GM20000 (cell line): ENCODE results near the gene MRPL4.

Experiments used
- DNase-seq: peaks from one replicate; pipeline ENCODE4 v3.0.0; 2012; ENCODE audit warnings: low spot score
- CTCF ChIP-seq: IDR thresholded peaks from 2 replicates; pipeline ENCODE4 v1.5.1; 2012; ENCODE audit warnings: mild to moderate bottlenecking, control low read depth; ENCODE audit errors: extremely low read depth, missing control alignments

Gene MRPL4

DNA sequence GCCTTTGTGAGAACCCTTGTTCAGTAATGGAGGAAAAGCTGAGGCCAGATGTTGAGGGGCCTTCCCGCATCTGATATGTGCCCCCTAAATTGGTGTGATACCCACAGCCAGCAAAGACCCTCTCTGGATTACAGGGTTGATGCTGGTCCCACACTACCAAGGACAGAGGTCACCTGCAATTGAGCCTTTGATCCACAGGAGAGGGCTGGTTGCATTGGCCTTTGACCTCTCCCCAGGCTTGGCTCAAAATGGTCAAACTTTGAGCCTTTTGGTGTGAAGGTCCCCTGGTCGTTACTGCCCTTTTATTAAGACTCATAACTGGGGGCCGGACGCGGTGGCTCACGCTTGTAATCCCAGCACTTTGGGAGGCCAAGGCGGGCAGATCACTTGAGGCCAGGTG lies 8.4 kb upstream of the MRPL4 start:
- TF ChIP-seq CTCF: no peak
- DNase-seq: no peak

DNA sequence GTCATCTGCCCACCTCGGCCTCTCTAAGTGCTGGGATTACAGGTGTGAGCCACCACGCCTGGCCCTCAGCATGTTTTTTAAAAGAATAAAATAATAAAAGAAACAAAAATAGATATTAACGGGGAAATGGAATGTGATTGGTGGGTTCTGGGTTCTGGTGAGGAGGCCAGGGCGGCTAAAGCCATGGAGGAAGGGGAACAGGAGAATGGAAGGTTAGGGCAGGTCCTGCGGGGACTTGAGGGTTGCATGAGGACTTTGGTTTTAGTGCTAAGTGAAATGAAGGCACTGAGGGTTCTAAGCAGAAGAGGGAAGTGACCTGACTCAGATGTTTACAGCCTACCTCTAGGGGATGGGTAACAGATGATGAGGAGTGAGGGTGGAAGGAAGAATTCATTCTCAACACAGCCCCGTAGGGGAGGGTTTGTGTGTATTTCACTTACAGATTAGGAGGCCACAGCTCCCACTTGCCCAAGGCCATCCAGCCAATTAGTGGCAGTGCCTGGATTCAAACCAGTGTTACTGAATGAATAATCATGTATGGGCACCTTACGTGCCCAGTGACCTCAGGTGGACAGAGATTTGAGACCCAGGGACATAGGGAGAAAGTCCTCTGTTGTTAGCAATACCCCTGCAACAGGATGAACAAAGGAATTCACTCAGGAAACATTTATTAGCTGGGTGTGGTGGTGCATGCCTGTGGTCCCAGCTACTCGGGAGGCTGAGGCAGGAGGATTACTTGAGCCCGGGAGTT lies 6.7 kb upstream of the MRPL4 start:
- no peak for TF ChIP-seq CTCF
- no peak for DNase-seq

GRCh38 chr19:10246511-10246910 lies 5.5 kb upstream of the MRPL4 start:
- no peak for DNase-seq
- TF ChIP-seq CTCF: no peak

DNA sequence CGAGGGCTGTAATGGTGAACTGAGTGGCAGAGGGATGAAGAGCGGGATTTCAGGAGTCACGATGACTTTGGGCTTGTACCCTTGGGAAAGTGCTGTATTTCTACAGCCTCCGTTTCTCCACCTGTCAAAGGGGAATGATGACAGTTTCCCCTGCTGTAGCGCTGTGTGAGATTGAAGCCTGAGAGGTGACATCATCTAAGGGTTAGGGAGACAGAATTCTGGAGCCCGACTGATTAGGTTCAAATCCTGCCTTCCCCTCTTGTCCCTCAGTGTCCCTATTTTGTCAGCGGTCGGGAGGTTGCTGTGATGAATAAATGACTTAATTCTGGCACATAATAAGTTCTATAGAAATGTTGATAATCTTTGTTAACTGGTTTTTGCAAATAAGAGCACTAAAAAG lies 693 bp downstream of the MRPL4 start:
- no peak for TF ChIP-seq CTCF
- DNase-seq: no peak

- no peak for DNase-seq
- TF ChIP-seq CTCF: no peak
Measured at GRCh38 chr19:10254244-10254643, 2.2 kb downstream of the MRPL4 start.

- no peak for TF ChIP-seq CTCF
Measured at GRCh38 chr19:10255358-10255757, 3.3 kb downstream of the MRPL4 start.

DNA sequence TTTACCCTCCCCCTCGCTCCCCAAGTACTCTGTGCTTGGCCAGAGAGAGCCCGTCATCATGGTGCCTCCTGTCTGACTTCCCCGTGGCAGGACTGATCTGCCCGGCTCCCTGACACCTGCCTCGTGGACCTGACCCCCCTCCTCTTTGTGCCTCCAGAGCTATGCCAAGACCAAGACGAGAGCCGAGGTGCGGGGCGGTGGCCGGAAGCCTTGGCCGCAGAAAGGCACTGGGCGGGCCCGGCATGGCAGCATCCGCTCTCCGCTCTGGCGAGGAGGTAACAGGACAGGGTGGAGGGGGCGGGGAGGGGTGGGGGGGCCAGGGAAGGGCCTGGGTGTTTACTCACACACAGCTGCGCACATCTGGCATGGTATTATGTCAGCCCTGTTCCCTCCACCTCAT lies 4.5 kb downstream of the MRPL4 start:
- DNase-seq: no peak
- no peak for TF ChIP-seq CTCF

More at GRCh38 chr19:10255358-10255757, 3.3 kb downstream of the MRPL4 start:
- no peak for DNase-seq
